Measurements from ENCODE around the gene DLL1. TPM values are rescaled to one million over a fixed set of nuclear protein-coding genes. Genes with fewer than 3 reads are reported as not detected.
A peak's percentile ranks its signal among the peaks of the same experiment; 100 is the strongest.

The DLL1 gene
- total and polyA plus RNA-seq, 9 of the 15 experiments (the other 6 are each of a cell fraction or from before 2014, with no cell fraction given), result not detected

- Histone ChIP-seq H3K79me2 (ENCODE audit: control insufficient read depth, insufficient read depth, low read length) (no peaks in the 10 kb centered on the region), H3K4me3 (no peak overlapping the region), H3K9me1 (ENCODE audit: control insufficient read depth, insufficient read depth, low read length) (no peaks in the 10 kb centered on the region), H3K9ac (ENCODE audit: insufficient read depth in 1 of 2, low read depth in 2 of 2, low read length in 2 of 2) (no peak overlapping the region), H2AFZ (ENCODE audit: low read depth, low read length) (no peak overlapping the region), H3K4me2 (ENCODE audit: insufficient read depth, low read length) (no peak overlapping the region), H3K4me1 (replicated peaks in 1 of 2; ENCODE audit: control insufficient read depth in 2 of 2, insufficient read depth in 2 of 2, low read length in 2 of 2) (peaks cover 0 to 2% of the 10 kb centered on the region in 2 experiments; a peak in 2 of 5 replicates), H3K27ac (ENCODE audit: extremely low read depth, low read depth, low read length) (no peak overlapping the region), H4K20me1 (replicated peaks; ENCODE audit: control insufficient read depth, insufficient read depth, low read length) (peaks cover 27% of the 10 kb centered on the region), H3K9me3 (replicated peaks; ENCODE audit: control insufficient read depth, insufficient read depth, low read depth, low read length) (no peaks in the 10 kb centered on the region), H3K27me3 (ENCODE audit: control insufficient read depth in 2 of 2, insufficient read depth in 2 of 2, low read length in 2 of 2) (peaks cover 60 to 74% of the 10 kb centered on the region in 2 experiments), H3K36me3 (ENCODE audit: control insufficient read depth, insufficient read depth, low read length) (no peaks in the 10 kb centered on the region)
- no TSS peak for BruUV-seq (replicated peaks)
- WGBS (ENCODE audit: insufficient coverage, low coverage, missing lambda C conversion rate), result 3% methylated on average over 21 of the region's 21 CpGs
- in situ Hi-C loops (cut with MboI), result no loop called here
- DNase-seq (ENCODE audit: extremely low read depth in 1 of 4, low spot score in 3 of 4) (no peak), FAIRE-seq (no peak), ATAC-seq (peak; percentile 21; the same call in 2 of the 3 replicates)
- TF ChIP-seq ZNF263 (CRISPR knock-in tag; IDR thresholded peaks at IDR 0.05; ENCODE audit: borderline replicate concordance) (peak; percentile 50; the same call in 1 of the 2 replicates), EGR1 (conservative IDR thresholded peaks at IDR 0.05) (peak; percentile 53), ZBTB12 (CRISPR knock-in tag; IDR thresholded peaks at IDR 0.05) (no peak)
- ChIA-PET POLR2A (interaction anchor here (1.3 to 1.6 kb wide), 2 partner anchors 9 to 11 kb away, joined by 5 read pairs; no protein-coding TSS in a partner anchor), CTCF (ENCODE audit: low intra/inter-chr PET ratio) (no interaction called here)
- intact Hi-C loops (cut with micrococcal nuclease), result no loop called here
These were observed 47.0 kb downstream of the DLL1 start for GRCh38 chr6:170243791-170244291.

GRCh38 chr6:170243386-170243785 is 47.5 kb downstream of the DLL1 start:
- ChIA-PET CTCF (ENCODE audit: low intra/inter-chr PET ratio) (no interaction called here), POLR2A (interaction anchor here (1.3 kb wide), 1 partner anchor 9 kb away, joined by 5 read pairs; no protein-coding TSS in a partner anchor)
- peaks cover 23% of the 10 kb centered on the region for H4K20me1 ChIP-seq (replicated peaks; ENCODE audit: control insufficient read depth, insufficient read depth, low read length)
- H3K9me1 ChIP-seq (ENCODE audit: control insufficient read depth, insufficient read depth, low read length), result no peaks in the 10 kb centered on the region
- H3K9ac ChIP-seq (ENCODE audit: insufficient read depth in 1 of 2, low read depth in 2 of 2, low read length in 2 of 2), result no peak overlapping the region
- BruUV-seq (replicated peaks), result no TSS peak
- DNase-seq (ENCODE audit: extremely low read depth in 1 of 4, low spot score in 3 of 4) (no peak), FAIRE-seq (no peak), ATAC-seq (no peak)
- no peak overlapping the region for H3K4me2 ChIP-seq (ENCODE audit: insufficient read depth, low read length)
- in situ Hi-C loops (cut with MboI), result no loop called here
- intact Hi-C loops (cut with micrococcal nuclease), result no loop called here
- H3K4me1 ChIP-seq (replicated peaks in 1 of 2; ENCODE audit: control insufficient read depth in 2 of 2, insufficient read depth in 2 of 2, low read length in 2 of 2), result peaks cover 0 to 2% of the 10 kb centered on the region in 2 experiments; a peak in 2 of 5 replicates
- no peak overlapping the region for H3K4me3 ChIP-seq
- 0% methylated on average over 7 of the region's 7 CpGs for WGBS (ENCODE audit: insufficient coverage, low coverage, missing lambda C conversion rate)
- H3K27ac ChIP-seq (ENCODE audit: extremely low read depth, low read depth, low read length), result no peak overlapping the region
- no peaks in the 10 kb centered on the region for H3K9me3 ChIP-seq (replicated peaks; ENCODE audit: control insufficient read depth, insufficient read depth, low read depth, low read length)
- H3K36me3 ChIP-seq (ENCODE audit: control insufficient read depth, insufficient read depth, low read length), result no peaks in the 10 kb centered on the region
- H3K27me3 ChIP-seq (ENCODE audit: control insufficient read depth in 2 of 2, insufficient read depth in 2 of 2, low read length in 2 of 2), result peaks cover 61 to 74% of the 10 kb centered on the region in 2 experiments
- H3K79me2 ChIP-seq (ENCODE audit: control insufficient read depth, insufficient read depth, low read length), result no peaks in the 10 kb centered on the region
- H2AFZ ChIP-seq (ENCODE audit: low read depth, low read length), result no peak overlapping the region
- no peak for TF ChIP-seq ARID1B (IDR thresholded peaks at IDR 0.05)
- peak; percentile 26; the same call in 1 of the 2 replicates for TF ChIP-seq EZH2 (IDR thresholded peaks at IDR 0.05; ENCODE audit: borderline replicate concordance, low read depth, low read length)
- TF ChIP-seq MBD1 (CRISPR knock-in tag; IDR thresholded peaks at IDR 0.05), result no peak
- no peak for TF ChIP-seq RBM14 (IDR thresholded peaks at IDR 0.05; ENCODE audit: borderline replicate concordance, insufficient read depth, low read depth, low read length)
- TF ChIP-seq ZNF592 (IDR thresholded peaks at IDR 0.05), result no peak
